ENCODE data around the gene KDF1. TPM values are rescaled to one million over a fixed set of nuclear protein-coding genes. Genes with fewer than 3 reads are reported as not detected.
"Not testable (repeated sequence)": the region's sequence is repeated elsewhere in the genome, so short reads cannot be mapped to it uniquely, and the experiment has no call there.

Gene KDF1
- total RNA-seq, 1 experiment from 2014 or later, result not detected

- peak; percentile 65 for DNase-seq
- Histone ChIP-seq H3K4me3 (no peak overlapping the region), H3K27me3 (no peaks in the 10 kb centered on the region)
Observed at GRCh38 chr1:26998429-26999300, 38.4 kb upstream of the KDF1 start.

GRCh38 chr1:26996665-26997064 is 36.4 kb upstream of the KDF1 start:
- Histone ChIP-seq H3K9me3 (no peaks in the 10 kb centered on the region), H3K4me3 (no peak overlapping the region), H3K27me3 (no peaks in the 10 kb centered on the region), H3K36me3 (no peaks in the 10 kb centered on the region)
- DNase-seq, result no peak

More at GRCh38 chr1:26998429-26999300, 38.4 kb upstream of the KDF1 start:
- H3K9me3 ChIP-seq, result no peaks in the 10 kb centered on the region
- no peaks in the 10 kb centered on the region for H3K36me3 ChIP-seq

- Histone ChIP-seq H3K27me3 (no peaks in the 10 kb centered on the region), H3K9me3 (no peaks in the 10 kb centered on the region), H3K36me3 (no peaks in the 10 kb centered on the region), H3K4me3 (no peak overlapping the region)
- DNase-seq, result no peak
Observed at GRCh38 chr1:26996024-26996423, 35.8 kb upstream of the KDF1 start.

GRCh38 chr1:26994787-26995517 is 34.7 kb upstream of the KDF1 start:
- Histone ChIP-seq H3K36me3 (no peaks in the 10 kb centered on the region), H3K27me3 (no peaks in the 10 kb centered on the region), H3K4me3 (peak overlapping the region; percentile 25; the same call in 1 of the 2 replicates), H3K9me3 (no peaks in the 10 kb centered on the region)
- DNase-seq, result no peak

- peak; percentile 47 for DNase-seq
- Histone ChIP-seq H3K27me3 (no peaks in the 10 kb centered on the region), H3K36me3 (no peaks in the 10 kb centered on the region), H3K4me3 (peak overlapping the region; percentile 58), H3K9me3 (no peaks in the 10 kb centered on the region)
Observed at GRCh38 chr1:26994020-26994786, 33.9 kb upstream of the KDF1 start.

- H3K36me3 ChIP-seq, result no peaks in the 10 kb centered on the region
- DNase-seq, result peak; percentile 77
- H3K9me3 ChIP-seq, result no peaks in the 10 kb centered on the region
- no peaks in the 10 kb centered on the region for H3K27me3 ChIP-seq
- H3K4me3 ChIP-seq, result peak within 1 kb of the TSS; percentile 58
Observed at GRCh38 chr1:26993237-26994019, 33.2 kb upstream of the KDF1 start, which contains the start of gene TRNP1. Gene TRNP1 (plus strand): TSS chr1:26993692. CDS start chr1:26993787, 95 bp downstream.

- no peaks in the 10 kb centered on the region for H3K9me3 ChIP-seq
- H3K36me3 ChIP-seq, result no peaks in the 10 kb centered on the region
- H3K27me3 ChIP-seq, result no peaks in the 10 kb centered on the region
- H3K4me3 ChIP-seq, result no peak overlapping the region
- peak; percentile 61 for DNase-seq
Observed at GRCh38 chr1:26991310-26992116, 31.2 kb upstream of the KDF1 start.

GRCh38 chr1:26989403-26990109 is 29.3 kb upstream of the KDF1 start:
- H3K36me3 ChIP-seq, DNase-seq, H3K4me3 ChIP-seq, H3K9me3 ChIP-seq, H3K27me3 ChIP-seq: not testable (repeated sequence)

- Histone ChIP-seq H3K9me3 (no peaks in the 10 kb centered on the region), H3K36me3 (no peaks in the 10 kb centered on the region), H3K27me3 (no peaks in the 10 kb centered on the region), H3K4me3 (no peak overlapping the region)
- no peak for DNase-seq
Observed at GRCh38 chr1:26986658-26987057, 26.4 kb upstream of the KDF1 start.

GRCh38 chr1:26984291-26984690 is 24.0 kb upstream of the KDF1 start:
- H3K4me3 ChIP-seq, result no peak overlapping the region
- no peaks in the 10 kb centered on the region for H3K9me3 ChIP-seq
- no peaks in the 10 kb centered on the region for H3K36me3 ChIP-seq
- DNase-seq, result no peak
- no peaks in the 10 kb centered on the region for H3K27me3 ChIP-seq

- H3K36me3 ChIP-seq, result no peaks in the 10 kb centered on the region
- no peak overlapping the region for H3K4me3 ChIP-seq
- no peaks in the 10 kb centered on the region for H3K27me3 ChIP-seq
- no peak for DNase-seq
- no peaks in the 10 kb centered on the region for H3K9me3 ChIP-seq
Observed at GRCh38 chr1:26983863-26984262, 23.6 kb upstream of the KDF1 start.

GRCh38 chr1:26981146-26981846 is 21.0 kb upstream of the KDF1 start:
- no peak overlapping the region for H3K4me3 ChIP-seq
- no peaks in the 10 kb centered on the region for H3K9me3 ChIP-seq
- DNase-seq, result no peak
- no peaks in the 10 kb centered on the region for H3K27me3 ChIP-seq
- no peaks in the 10 kb centered on the region for H3K36me3 ChIP-seq

- no peaks in the 10 kb centered on the region for H3K9me3 ChIP-seq
Observed at GRCh38 chr1:26978901-26979300, 18.6 kb upstream of the KDF1 start.

GRCh38 chr1:26976621-26977510 is 16.6 kb upstream of the KDF1 start:
- no peak overlapping the region for H3K4me3 ChIP-seq
- H3K36me3 ChIP-seq, result no peaks in the 10 kb centered on the region
- H3K27me3 ChIP-seq, result no peaks in the 10 kb centered on the region
- H3K9me3 ChIP-seq, result no peaks in the 10 kb centered on the region
- DNase-seq, result no peak

More at GRCh38 chr1:26978901-26979300, 18.6 kb upstream of the KDF1 start:
- no peaks in the 10 kb centered on the region for H3K36me3 ChIP-seq
- no peak overlapping the region for H3K4me3 ChIP-seq
- DNase-seq, result no peak
- H3K27me3 ChIP-seq, result no peaks in the 10 kb centered on the region
